SK-N-SH (cell line): Measurements from ENCODE around the gene CYS1. TPM values are rescaled to one million over a fixed set of nuclear protein-coding genes. Genes with fewer than 3 reads are reported as not detected.

Experiments
- CTCF ChIA-PET: fragments of 300-600, 350-600 bp; formaldehyde crosslinking; extraction: SDS; loops from one replicate; lab custom pipeline; 2021; lab: Yijun Ruan, JAX
- POLR2A ChIA-PET: fragments of 350-600 bp; sonication (Branson Sonifier 250); formaldehyde crosslinking; extraction: SDS; loops from one replicate; lab custom pipeline; 2020; ENCODE audit warnings: antibody characterized with exemption, inconsistent platforms; lab: Yijun Ruan, JAX
- DNase-seq: peaks from one replicate; pipeline ENCODE4 v3.0.0; 2012
- H2AFZ ChIP-seq: fragments of 200-600 bp; sonication (generic); 2 replicates; pipeline ENCODE4 v1.8.1; 2016; ENCODE audit warnings: antibody characterized with exemption, mild to moderate bottlenecking, low read depth
- H3F3A ChIP-seq: fragments of 200-600 bp; sonication (generic); replicated peaks from 2 replicates; pipeline ENCODE3; 2016; ENCODE audit warnings: antibody characterized with exemption, mild to moderate bottlenecking; ENCODE audit not compliant: insufficient read depth
- H3K27ac ChIP-seq, 2 experiments: fragments of 200-500 bp in 1 of 2; fragments of 200-600 bp in 1 of 2; sonication (Bioruptor generic) in 1 of 2; sonication (generic), shearing (Covaris generic) in 1 of 2; 2 replicates each; pipeline versions ENCODE4 v1.5.1 to v1.6.1; 2014 to 2016; ENCODE audit warnings: low read depth in 2 of 2, inconsistent platforms in 1 of 2, low read length in 1 of 2, mild to moderate bottlenecking in 1 of 2, mixed read lengths in 1 of 2
- H3K27me3 ChIP-seq: fragments of 200-600 bp; sonication (generic), shearing (Covaris generic); 2 replicates; pipeline ENCODE4 v1.6.1; 2016; ENCODE audit warnings: mixed run types; ENCODE audit not compliant: insufficient read depth
- H3K36me3 ChIP-seq, 2 experiments: fragments of 200-500 bp in 1 of 2; fragments of 200-600 bp in 1 of 2; sonication (Bioruptor generic) in 1 of 2; sonication (generic) in 1 of 2; replicated peaks in 1 of 2; 2 replicates each; pipeline versions ENCODE3 to v1.5.1; 2014 to 2016; ENCODE audit warnings: low read length in 1 of 2, mild to moderate bottlenecking in 1 of 2; ENCODE audit not compliant: insufficient read depth in 2 of 2, control insufficient read depth in 1 of 2
- H3K4me1 ChIP-seq, 2 experiments: fragments of 200-500 bp in 1 of 2; fragments of 200-600 bp in 1 of 2; sonication (Bioruptor generic) in 1 of 2; sonication (generic), shearing (Covaris generic) in 1 of 2; 2 replicates each; pipeline versions ENCODE4 v1.5.1 to v1.6.1; 2014 to 2016; ENCODE audit warnings: low read depth in 1 of 2, low read length in 1 of 2, mixed run types in 1 of 2; ENCODE audit not compliant: insufficient read depth in 2 of 2, control insufficient read depth in 1 of 2
- H3K4me2 ChIP-seq: fragments of 200-600 bp; sonication (generic), shearing (Covaris generic); 2 replicates; pipeline ENCODE4 v1.6.1; 2017; ENCODE audit warnings: mixed run types
- H3K4me3 ChIP-seq, 2 experiments: fragments of 200-500 bp in 1 of 2; fragments of 200-600 bp in 1 of 2; sonication (Bioruptor generic) in 1 of 2; sonication (generic), shearing (Covaris generic) in 1 of 2; 2 replicates each; pipeline versions ENCODE4 v1.5.1 to v1.8.1; 2014 to 2016; ENCODE audit warnings: low read depth in 2 of 2, inconsistent platforms in 1 of 2, low read length in 1 of 2, mild to moderate bottlenecking in 1 of 2, mixed read lengths in 1 of 2, moderate library complexity in 1 of 2
- H3K79me2 ChIP-seq: fragments of 200-600 bp; sonication (generic); 2 replicates; pipeline ENCODE4 v1.8.1; 2017; ENCODE audit warnings: mild to moderate bottlenecking; ENCODE audit not compliant: insufficient read depth
- H3K9ac ChIP-seq: fragments of 200-600 bp; sonication (generic); 2 replicates; pipeline ENCODE4 v1.6.1; 2017; ENCODE audit warnings: mixed run types
- H3K9me2 ChIP-seq: fragments of 200-600 bp; sonication (generic); 2 replicates; pipeline ENCODE4 v1.6.1; 2017; ENCODE audit warnings: mixed run types
- H3K9me3 ChIP-seq: fragments of 200-600 bp; sonication (generic); 2 replicates; pipeline ENCODE4 v1.6.1; 2017; ENCODE audit warnings: mixed run types, mild to moderate bottlenecking, moderate library complexity
- H4K20me1 ChIP-seq: fragments of 200-600 bp; sonication (generic); 2 replicates; pipeline ENCODE4 v1.6.1; 2017; ENCODE audit warnings: mild to moderate bottlenecking, mixed run types; ENCODE audit not compliant: insufficient read depth
- FOXJ3 ChIP-seq: sonication (generic); formaldehyde crosslinking; IDR thresholded peaks from 2 replicates; pipeline ENCODE4 v1.5.1; 2020; ENCODE audit warnings: mild to moderate bottlenecking, missing genetic modification reagents
- NRF1 ChIP-seq: IDR thresholded peaks from 2 replicates; pipeline ENCODE4 v1.6.1; 2012; ENCODE audit warnings: low read depth, mild to moderate bottlenecking, low read length
- RFX5 ChIP-seq: IDR thresholded peaks from 2 replicates; pipeline ENCODE4 v1.6.1; 2012; ENCODE audit warnings: mild to moderate bottlenecking, improper control_type of control experiment, low read length
- RXRA ChIP-seq: IDR thresholded peaks from 2 replicates; pipeline ENCODE4 v1.4.0; 2012; ENCODE audit warnings: low read depth, mild to moderate bottlenecking, borderline replicate concordance
- TEAD4 ChIP-seq: IDR thresholded peaks from 2 replicates; pipeline ENCODE4 v1.4.0; 2012; ENCODE audit warnings: mild to moderate bottlenecking, borderline replicate concordance; ENCODE audit not compliant: insufficient read depth
- WGBS: methylation state at CpG from one replicate; pipeline ENCODE4 v1.1.6; 2017; ENCODE audit warnings: low lambda C conversion rate; 5-methylcytosine and 5-hydroxymethylcytosine counted together
- polyA plus RNA-seq, 3 experiments: library from polyadenylated mRNA; depleted of rRNA; stranded (reverse); fragments of >200 nt; gene quantifications; 2 replicates each; pipeline ENCODE4 v1.2.3, GENCODE V29; 2012
- TF ChIP-seq, protein P1 (sequence below): IDR thresholded peaks from 2 replicates; pipeline ENCODE4 v1.4.0; 2012; ENCODE audit warnings: low read depth, borderline replicate concordance
- TF ChIP-seq, protein P2 (sequence below): IDR thresholded peaks from 2 replicates; pipeline ENCODE4 v1.4.0; 2012; ENCODE audit warnings: low read depth, borderline replicate concordance

The CYS1 gene
- polyA plus RNA-seq, 1 of the 3 experiments (the other 2 are of a cell fraction), result 1.2 TPM

DNA sequence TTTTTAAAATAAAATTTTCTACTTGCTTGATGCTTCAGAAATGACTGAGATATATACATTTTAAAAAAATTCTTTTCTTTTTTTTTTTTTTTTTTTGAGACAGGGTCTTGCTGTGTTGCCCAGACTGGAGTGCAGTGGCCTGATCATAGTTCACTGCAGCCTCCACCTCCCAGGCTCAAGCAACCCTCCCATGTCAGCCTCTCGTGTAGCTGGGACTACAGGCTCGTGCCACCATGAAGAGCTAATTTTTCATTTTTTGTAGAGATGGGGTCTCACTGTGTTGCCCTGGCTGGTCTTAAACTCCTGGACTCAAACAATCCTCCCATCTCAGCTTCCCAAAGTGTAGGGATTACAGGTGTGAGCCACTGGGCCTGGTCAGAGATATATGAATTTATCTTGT is 12.9 kb downstream of the CYS1 start:
- no peaks in the 10 kb centered on the region for H3K27me3 ChIP-seq
- no peak for DNase-seq
- 0 out of 2 replicates have a peak, but pooled peaks cover 4% of the 10 kb centered on the region for H3K9me3 ChIP-seq
- H2AFZ ChIP-seq, result no peak overlapping the region
- H3F3A ChIP-seq, result no peaks in the 10 kb centered on the region
- ChIA-PET CTCF (interaction anchor here (0.7 to 28.7 kb wide), 8 partner anchors 8 to 369 kb away, joined by 3 to 946 read pairs (median 73); partner anchors contain the start of genes CYS1 and RRM2), POLR2A (interaction anchor here (0.6 kb wide), 1 partner anchor 372 kb away, joined by 3 read pairs; no protein-coding TSS in a partner anchor)
- H3K27ac ChIP-seq, result no peak overlapping the region
- no peaks in the 10 kb centered on the region for H3K4me1 ChIP-seq
- H3K9ac ChIP-seq, result no peak overlapping the region
- H3K4me2 ChIP-seq, result no peak overlapping the region
- WGBS, result 67% methylated on average over 2 of the region's 2 CpGs
- TF ChIP-seq RXRA, result no peak
- H3K9me2 ChIP-seq, result no peaks in the 10 kb centered on the region
- no peaks in the 10 kb centered on the region for H3K79me2 ChIP-seq
- no peaks in the 10 kb centered on the region for H3K36me3 ChIP-seq
- no peaks in the 10 kb centered on the region for H4K20me1 ChIP-seq
- H3K4me3 ChIP-seq, result no peak overlapping the region

DNA sequence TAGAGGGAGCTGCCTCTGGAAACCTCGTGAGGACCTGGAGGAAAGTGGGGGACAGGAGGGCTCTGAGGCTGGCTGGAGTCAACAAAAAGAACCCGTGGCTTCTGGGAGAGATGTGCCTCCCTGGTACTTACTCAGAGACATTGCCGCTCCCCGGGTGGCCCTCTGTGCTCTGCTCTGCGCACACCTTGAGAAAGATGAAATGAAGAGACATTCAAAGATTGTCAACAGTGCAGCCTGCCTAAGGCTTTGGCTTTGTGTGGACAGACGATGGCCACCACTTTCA is 14.5 kb downstream of the CYS1 start:
- DNase-seq, result no peak
- Histone ChIP-seq H3K4me2 (no peak overlapping the region), H3K9me2 (no peaks in the 10 kb centered on the region), H3K36me3 (no peaks in the 10 kb centered on the region), H3K4me1 (peaks cover 0 to 3% of the 10 kb centered on the region in 2 experiments; a peak in 1 of 4 replicates), H3K79me2 (no peaks in the 10 kb centered on the region), H3K9me3 (0 out of 2 replicates have a peak, but pooled peaks cover 4% of the 10 kb centered on the region), H3K9ac (no peak overlapping the region), H3K4me3 (no peak overlapping the region), H3K27ac (no peak overlapping the region), H4K20me1 (no peaks in the 10 kb centered on the region), H3F3A (no peaks in the 10 kb centered on the region), H2AFZ (no peak overlapping the region), H3K27me3 (no peaks in the 10 kb centered on the region)
- POLR2A ChIA-PET, result no interaction called here
- WGBS, result 83% methylated on average over 6 of the region's 6 CpGs
- CTCF ChIA-PET, result interaction anchor here (0.9 to 28.7 kb wide), 6 partner anchors 10 to 369 kb away, joined by 4 to 946 read pairs (median 16); partner anchors contain the start of gene CYS1
- no peak for TF ChIP-seq FOXJ3
- TF ChIP-seq RFX5, result no peak
- TF ChIP-seq TEAD4, result no peak
- TF ChIP-seq NRF1, result no peak
- TF ChIP-seq, protein P1, sequence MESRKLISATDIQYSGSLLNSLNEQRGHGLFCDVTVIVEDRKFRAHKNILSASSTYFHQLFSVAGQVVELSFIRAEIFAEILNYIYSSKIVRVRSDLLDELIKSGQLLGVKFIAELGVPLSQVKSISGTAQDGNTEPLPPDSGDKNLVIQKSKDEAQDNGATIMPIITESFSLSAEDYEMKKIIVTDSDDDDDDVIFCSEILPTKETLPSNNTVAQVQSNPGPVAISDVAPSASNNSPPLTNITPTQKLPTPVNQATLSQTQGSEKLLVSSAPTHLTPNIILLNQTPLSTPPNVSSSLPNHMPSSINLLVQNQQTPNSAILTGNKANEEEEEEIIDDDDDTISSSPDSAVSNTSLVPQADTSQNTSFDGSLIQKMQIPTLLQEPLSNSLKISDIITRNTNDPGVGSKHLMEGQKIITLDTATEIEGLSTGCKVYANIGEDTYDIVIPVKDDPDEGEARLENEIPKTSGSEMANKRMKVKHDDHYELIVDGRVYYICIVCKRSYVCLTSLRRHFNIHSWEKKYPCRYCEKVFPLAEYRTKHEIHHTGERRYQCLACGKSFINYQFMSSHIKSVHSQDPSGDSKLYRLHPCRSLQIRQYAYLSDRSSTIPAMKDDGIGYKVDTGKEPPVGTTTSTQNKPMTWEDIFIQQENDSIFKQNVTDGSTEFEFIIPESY, result no peak
- TF ChIP-seq, protein P2, sequence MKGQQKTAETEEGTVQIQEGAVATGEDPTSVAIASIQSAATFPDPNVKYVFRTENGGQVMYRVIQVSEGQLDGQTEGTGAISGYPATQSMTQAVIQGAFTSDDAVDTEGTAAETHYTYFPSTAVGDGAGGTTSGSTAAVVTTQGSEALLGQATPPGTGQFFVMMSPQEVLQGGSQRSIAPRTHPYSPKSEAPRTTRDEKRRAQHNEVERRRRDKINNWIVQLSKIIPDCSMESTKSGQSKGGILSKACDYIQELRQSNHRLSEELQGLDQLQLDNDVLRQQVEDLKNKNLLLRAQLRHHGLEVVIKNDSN, result no peak
